Coronary artery (tissue), 2 donors: Measurements from ENCODE around the gene IL1R2.

ENCODE experiments used
- DNase-seq: peaks from one replicate; pipeline ENCODE4 v3.0.0-alpha.2; 2017; ENCODE audit warnings: low spot score
- H3K27ac ChIP-seq, 2 donors: fragments of 200-600 bp; sonication (generic); one replicate each; pipeline ENCODE4 v1.5.1; 2016 to 2019
- H3K4me3 ChIP-seq: fragments of 200-600 bp; sonication (generic); 2 replicates; pipeline ENCODE4 v1.5.1; 2016; ENCODE audit warnings: mild to moderate bottlenecking, moderate library complexity
- CTCF ChIP-seq: fragments of 200-600 bp; sonication (generic); IDR thresholded peaks from one replicate; pipeline ENCODE4 v1.5.1; 2019; ENCODE audit warnings: antibody characterized with exemption

Gene IL1R2

GRCh38 chr2:102008490-102008889 lies 16.7 kb downstream of the IL1R2 start:
- no peak overlapping the region for H3K4me3 ChIP-seq
- no peak overlapping the region for H3K27ac ChIP-seq
- no peak for TF ChIP-seq CTCF
- no peak for DNase-seq

DNA sequence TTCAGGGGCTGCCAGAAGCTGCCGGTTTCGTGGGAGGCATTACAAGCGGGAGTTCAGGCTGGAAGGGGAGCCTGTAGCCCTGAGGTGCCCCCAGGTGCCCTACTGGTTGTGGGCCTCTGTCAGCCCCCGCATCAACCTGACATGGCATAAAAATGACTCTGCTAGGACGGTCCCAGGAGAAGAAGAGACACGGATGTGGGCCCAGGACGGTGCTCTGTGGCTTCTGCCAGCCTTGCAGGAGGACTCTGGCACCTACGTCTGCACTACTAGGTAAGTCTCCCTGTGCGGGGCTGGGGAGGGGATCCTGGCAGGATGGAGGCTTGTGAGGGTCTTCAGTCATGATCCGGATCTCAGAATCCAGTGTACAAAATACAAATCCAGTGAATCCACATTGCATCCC lies 17.8 kb downstream of the IL1R2 start:
- H3K4me3 ChIP-seq: no peak overlapping the region
- TF ChIP-seq CTCF: no peak
- no peak for DNase-seq
- H3K27ac ChIP-seq: no peak overlapping the region

DNA sequence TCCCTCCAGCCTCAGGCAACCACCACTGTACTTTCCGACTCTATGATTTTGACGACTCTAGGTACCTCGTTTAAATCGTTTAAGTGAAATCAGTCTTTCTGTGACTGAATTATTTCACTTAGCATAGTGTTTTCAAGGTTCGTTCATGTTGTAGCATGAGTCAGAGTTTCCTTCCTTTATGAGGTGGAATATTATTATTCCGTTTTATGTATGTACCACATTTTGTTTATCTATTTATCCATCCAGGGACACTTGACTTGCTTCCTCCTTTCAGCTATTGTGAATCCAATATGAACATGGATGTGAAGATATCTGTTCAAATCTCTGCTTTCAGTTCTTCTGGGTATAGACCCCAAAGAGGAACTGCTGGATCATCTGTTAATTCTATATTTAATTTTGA lies 19.1 kb downstream of the IL1R2 start:
- no peak overlapping the region for H3K4me3 ChIP-seq
- no peak for DNase-seq
- TF ChIP-seq CTCF: no peak
- H3K27ac ChIP-seq: no peak overlapping the region

GRCh38 chr2:102012061-102012614 lies 20.4 kb downstream of the IL1R2 start:
- Histone ChIP-seq H3K27ac (no peak overlapping the region), H3K4me3 (no peak overlapping the region)
- no peak for DNase-seq
- TF ChIP-seq CTCF: no peak

DNA sequence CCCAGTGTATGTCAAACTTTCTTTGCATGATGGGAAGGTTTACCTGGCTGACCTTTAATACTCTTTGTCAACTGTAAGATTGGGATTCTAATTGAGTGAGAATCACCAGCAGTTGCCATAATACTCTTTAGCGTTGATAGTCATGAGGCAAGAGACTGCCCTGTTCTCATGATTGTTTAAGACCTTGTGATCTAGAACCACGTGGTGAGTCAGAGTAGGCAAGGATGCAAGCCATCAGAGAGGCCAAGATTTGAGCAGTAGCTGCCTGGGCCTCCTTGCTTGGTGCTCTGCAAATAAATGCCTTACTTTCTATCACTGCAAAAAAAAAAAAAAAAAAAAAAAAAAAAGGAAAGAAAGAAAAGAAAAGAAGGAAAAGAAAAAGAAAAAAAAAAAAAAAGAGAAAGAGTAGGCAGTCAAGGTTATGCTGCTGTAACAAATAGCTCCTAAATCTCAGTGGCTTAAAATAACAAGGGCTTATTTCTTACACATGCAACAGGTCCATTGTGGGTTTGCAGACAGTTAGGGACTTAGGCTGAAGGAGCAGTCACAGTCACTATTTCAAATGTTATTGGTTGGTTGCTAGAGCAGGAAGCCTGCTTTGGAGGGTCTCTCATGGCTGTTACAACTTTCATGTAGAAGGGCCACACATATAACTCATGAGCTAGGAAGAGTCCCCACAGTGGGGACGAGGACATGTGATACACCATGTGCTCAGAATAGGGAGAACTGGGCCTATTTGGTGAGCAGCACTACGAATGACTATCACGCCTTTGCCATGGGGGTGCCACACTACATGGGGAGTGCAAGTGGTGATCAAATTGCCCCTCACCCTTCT lies 21.7 kb downstream of the IL1R2 start:
- Histone ChIP-seq H3K27ac (no peak overlapping the region), H3K4me3 (no peak overlapping the region)
- TF ChIP-seq CTCF: no peak
- no peak for DNase-seq

DNA sequence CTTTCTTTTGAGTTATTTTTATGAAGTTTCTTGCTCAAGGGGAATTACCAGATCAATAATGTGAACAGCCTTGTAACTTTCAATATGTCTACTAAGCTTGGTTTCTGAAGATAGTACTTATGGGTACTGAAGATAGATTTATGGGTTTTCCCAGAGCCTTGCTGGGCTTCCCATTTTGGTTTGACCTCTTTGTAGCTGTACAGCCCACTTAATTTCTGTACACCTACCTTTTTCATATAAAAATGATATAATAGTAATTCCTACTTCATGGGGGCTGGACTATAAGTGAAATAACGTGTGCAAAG lies 22.2 kb downstream of the IL1R2 start:
- Histone ChIP-seq H3K4me3 (no peak overlapping the region), H3K27ac (no peak overlapping the region)
- no peak for TF ChIP-seq CTCF
- DNase-seq: no peak

- TF ChIP-seq CTCF: no peak
- no peak for DNase-seq
- no peak overlapping the region for H3K27ac ChIP-seq
These were observed 23.6 kb downstream of the IL1R2 start for GRCh38 chr2:102015399-102015798.

More at GRCh38 chr2:102015399-102015798, 23.6 kb downstream of the IL1R2 start:
- H3K4me3 ChIP-seq: no peak overlapping the region
